ENCODE data around the gene MEAF6.

Gene MEAF6

DNA sequence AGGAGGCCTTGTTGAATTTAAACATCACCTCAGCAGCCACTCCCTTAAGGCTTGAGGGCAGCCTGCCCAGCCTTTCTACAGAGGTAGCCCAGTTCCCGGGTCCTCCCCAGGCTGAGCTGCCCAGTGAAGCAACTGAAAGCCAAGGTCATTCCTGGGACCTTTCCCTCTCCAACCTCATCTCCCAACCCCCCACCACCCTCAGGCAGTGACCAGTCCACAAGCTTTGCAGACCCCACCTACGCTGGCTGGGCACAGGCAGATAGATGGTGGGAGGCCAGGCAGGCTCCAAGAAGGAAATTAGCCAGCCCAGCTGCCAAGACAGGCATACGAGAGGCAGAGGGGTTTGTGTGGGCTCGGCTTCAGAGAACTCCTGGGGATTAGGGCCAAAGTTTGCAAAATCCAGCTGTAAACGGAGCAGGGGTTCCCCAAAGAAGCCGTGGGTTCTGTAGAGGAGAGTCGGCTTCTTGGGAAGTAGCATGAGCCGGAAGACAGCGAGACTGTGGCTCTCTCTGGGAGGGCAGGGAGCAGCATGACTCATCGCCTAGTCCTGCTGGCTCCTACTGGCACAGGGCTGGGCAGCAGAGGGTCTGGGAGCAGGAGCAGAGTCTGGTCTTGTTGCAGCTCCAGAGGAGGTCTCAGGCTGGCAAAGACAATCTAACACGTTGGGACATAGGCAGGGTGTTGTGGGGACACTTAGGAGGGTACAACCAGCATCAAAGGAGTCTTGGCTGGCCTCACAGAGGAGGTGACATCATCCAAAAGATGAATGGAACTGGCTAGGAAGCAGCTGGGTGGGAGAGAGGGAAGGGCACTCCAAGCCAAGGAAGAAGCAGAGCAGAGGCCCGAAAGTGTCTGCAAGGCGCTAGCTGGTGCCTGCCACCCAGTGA, 43.0 kb downstream of the MEAF6 start:
- no peak for DNase-seq

DNA sequence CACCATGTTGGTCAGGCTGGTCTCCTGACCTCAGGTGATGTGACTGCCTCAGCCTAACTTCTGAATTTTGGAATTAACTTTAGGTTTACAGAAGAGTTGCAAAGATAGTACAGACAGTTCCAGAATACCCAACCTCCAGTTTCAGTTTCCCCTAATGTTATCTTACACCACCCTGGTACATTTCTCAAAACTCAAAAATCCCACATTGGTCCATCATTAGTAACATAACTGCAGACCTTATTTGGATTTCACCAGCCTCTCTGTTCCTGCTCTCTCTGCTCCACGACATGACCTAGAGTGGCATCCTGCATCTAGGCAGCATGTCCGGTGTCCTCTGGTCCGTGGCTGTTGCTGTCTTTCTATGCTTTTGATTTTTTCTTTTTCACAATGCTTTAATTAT, 45.2 kb downstream of the MEAF6 start:
- no peak for DNase-seq

DNA sequence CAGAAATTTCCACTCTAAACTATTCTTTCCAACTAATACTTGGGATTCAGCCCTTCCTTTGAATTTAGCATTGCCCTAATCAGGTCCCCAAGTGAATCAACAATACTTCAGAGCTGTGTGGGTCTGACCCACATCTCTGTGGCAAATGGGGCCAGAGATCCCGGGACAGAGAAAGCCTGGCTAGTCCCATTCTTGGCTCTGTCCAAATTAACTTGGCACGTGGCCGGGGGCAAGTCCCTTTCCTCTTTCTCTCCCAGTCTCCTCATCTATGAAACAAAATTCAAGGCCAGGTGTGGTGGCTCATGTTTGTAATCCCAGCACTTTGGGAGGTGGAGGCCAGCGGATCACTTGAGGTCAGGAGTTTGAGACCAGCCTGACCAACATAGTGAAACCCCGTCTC, 46.5 kb downstream of the MEAF6 start:
- DNase-seq = no peak

DNA sequence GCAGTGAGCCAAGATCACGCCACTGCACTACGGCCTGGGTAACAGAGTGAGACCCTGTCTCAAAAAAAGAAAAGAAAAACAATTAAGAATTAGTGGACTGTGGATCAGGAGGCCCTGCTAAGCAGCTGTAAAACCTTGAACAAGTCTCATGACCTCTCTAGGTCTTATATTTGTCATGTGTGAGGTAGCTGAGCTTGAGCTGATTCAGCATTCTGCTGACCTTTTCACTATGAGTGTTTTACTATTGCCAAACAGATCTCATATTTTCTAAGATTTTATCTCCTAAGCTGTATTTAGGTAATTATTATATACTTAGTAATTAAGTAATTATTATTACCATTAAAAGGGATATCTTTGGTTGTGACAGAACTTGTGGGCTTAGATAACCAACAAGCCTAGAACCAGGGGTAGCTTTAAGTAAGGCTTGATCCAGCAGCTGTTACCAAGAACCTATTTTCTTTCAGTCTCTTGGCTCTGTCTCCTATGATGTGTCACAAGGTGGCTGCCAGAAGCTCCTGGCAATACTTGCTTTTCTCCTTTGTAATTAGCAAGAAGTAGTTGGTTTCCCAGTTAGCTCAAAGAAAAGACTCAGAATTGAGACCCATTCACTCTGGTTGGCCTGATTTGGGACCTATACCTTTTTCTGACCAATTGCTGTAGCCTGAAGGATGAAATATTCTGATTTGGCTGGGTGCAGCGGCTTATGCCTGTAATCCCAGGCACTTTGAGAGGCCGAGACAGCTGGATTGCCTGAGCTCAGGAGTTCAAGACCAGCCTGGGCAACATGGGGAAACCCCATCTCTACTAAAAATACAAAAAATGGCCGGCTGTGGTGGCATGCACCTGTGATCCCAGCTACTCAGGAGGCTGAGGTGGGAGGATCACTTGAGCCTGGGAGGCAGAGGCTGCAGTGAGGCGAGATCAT, 48.7 kb downstream of the MEAF6 start:
- DNase-seq = no peak

- DNase-seq = no peak
Observed at GRCh38 chr1:37464443-37464842, 50.1 kb downstream of the MEAF6 start.

- no peak for DNase-seq
Observed at GRCh38 chr1:37461698-37462436, 52.7 kb downstream of the MEAF6 start.

DNA sequence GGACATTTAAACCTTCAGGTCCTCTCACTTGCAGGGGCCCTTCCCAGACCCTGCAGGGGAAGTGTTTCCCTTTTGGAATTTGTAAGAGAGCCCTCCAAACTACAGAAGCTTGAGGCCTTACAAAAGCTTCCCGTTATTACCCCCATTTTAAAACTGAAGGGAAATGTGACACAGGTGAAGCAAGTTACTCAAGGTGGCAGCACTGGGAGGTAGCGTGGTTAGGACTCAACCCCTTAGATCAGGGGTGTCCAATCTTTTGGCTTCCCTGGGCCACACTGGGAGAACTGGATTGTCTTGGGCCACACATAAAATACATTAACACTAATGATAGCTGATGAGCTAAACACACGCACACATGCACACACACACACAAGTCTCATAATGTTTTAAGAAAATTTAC, 56.0 kb downstream of the MEAF6 start:
- no peak for DNase-seq

- no peak for DNase-seq
Observed at GRCh38 chr1:37456614-37457013, 58.0 kb downstream of the MEAF6 start.

GRCh38 chr1:37455516-37455915, 59.0 kb downstream of the MEAF6 start:
- no peak for DNase-seq

DNA sequence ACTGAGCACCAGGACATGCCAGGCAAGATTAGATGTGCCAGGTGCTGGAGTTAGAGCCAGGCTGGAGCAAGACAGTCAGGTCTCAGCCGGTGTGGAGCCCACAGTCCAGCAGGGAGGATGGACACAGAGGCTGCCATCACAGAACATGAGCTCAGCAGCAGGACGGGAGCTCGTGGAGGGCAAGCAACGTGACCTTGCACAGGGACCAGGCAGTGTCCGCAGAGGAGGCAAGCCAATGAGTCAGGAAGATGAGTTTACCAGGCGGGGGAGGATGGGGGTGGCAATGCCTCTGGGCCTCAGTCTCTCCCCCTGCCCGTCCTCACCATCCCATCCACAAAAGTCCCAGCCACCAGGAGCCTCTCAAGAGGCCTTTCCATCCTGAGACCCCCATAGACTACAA, 60.9 kb downstream of the MEAF6 start:
- no peak for DNase-seq

GRCh38 chr1:37452416-37452815, 62.1 kb downstream of the MEAF6 start:
- DNase-seq = no peak

GRCh38 chr1:37449936-37450335, 64.6 kb downstream of the MEAF6 start:
- no peak for DNase-seq

- no peak for DNase-seq
Observed at GRCh38 chr1:37448691-37449417, 65.7 kb downstream of the MEAF6 start.

- no peak for DNase-seq
Observed at GRCh38 chr1:37448185-37448584, 66.4 kb downstream of the MEAF6 start.

- no peak for DNase-seq
Observed at GRCh38 chr1:37446874-37447273, 67.7 kb downstream of the MEAF6 start.

DNA sequence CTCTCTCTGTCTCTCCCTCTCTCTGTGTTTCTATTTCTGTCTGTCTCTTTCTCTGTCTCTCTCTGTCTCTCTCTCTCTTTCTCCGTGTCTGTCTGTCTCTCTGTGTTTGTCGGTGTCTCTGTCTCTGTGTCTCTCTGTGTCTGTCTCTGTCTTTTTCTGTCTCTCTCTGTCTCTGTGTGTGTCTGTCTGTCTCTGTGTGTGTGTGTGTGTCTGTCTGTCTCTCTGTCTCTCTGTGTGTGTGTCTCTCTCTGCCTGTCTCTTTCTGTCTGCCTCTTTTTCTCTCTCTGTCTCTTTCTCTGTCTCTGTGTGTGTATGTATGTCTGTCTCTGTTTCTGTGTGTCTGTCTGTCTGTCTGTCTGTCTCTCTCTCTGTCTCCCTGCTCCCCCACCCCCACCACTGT, 71.9 kb downstream of the MEAF6 start:
- no peak for DNase-seq

Data from NCI-H1694 treated with DMSO at 0.1 percent for 48 hours (cell line).